ENCODE measurements around the gene TRIML2.

GRCh38 chr4:188132232-188132631 is 22.8 kb upstream of the TRIML2 start:
- TF ChIP-seq CTCF (IDR thresholded peaks at IDR 0.05) (no peak), POLR2A (IDR thresholded peaks at IDR 0.05) (no peak), POLR2AphosphoS5 (IDR thresholded peaks at IDR 0.05) (no peak)
